WTC11 (cell line): ENCODE data around the gene FSTL4. TPM values are rescaled to one million over a fixed set of nuclear protein-coding genes. Genes with fewer than 3 reads are reported as not detected.

Experiments
- ATAC-seq: fragments of 200-7000 bp; cut with Tn5 transposase; 2 replicates; pipeline ENCODE4 v1.10.0; 2021; ENCODE audit warnings: mild to moderate bottlenecking, moderate library complexity
- CTCF ChIA-PET: fragments of 300-600 bp; sonication (Branson Sonifier 250); formaldehyde crosslinking; loops from one replicate; lab custom pipeline; 2021; ENCODE audit warnings: antibody characterized with exemption; lab: Charles Lee
- POLR2A ChIA-PET: fragments of 350-600 bp; sonication (Branson Sonifier 250); formaldehyde crosslinking; loops from one replicate; lab custom pipeline; 2021; ENCODE audit warnings: antibody characterized with exemption; lab: Charles Lee
- DNase-seq: peaks from one replicate; pipeline ENCODE4 v3.0.0; 2021; ENCODE audit warnings: low spot score
- H3K27ac Mint-ChIP-seq: 2 replicates; pipeline ENCODE4 v1.8.0; 2021; ENCODE audit warnings: mixed read lengths
- H3K27me3 Mint-ChIP-seq: 2 replicates; pipeline ENCODE4 v1.8.0; 2021; ENCODE audit warnings: low read depth, mild to moderate bottlenecking, moderate library complexity, mixed read lengths
- H3K36me3 Mint-ChIP-seq: 2 replicates; pipeline ENCODE4 v1.8.0; 2021; ENCODE audit warnings: mixed read lengths
- H3K4me1 Mint-ChIP-seq: 2 replicates; pipeline ENCODE4 v1.8.0; 2022; ENCODE audit warnings: mixed read lengths
- H3K4me3 Mint-ChIP-seq: 2 replicates; pipeline ENCODE4 v1.8.0; 2021; ENCODE audit warnings: mild to moderate bottlenecking, moderate library complexity, mixed read lengths
- H3K9me3 Mint-ChIP-seq: 2 replicates; pipeline ENCODE4 v1.8.0; 2021; ENCODE audit warnings: mixed read lengths
- ARID4B ChIP-seq: sonication (generic); formaldehyde crosslinking; IDR thresholded peaks from 2 replicates; pipeline ENCODE4 v1.8.0; 2023; ENCODE audit warnings: missing genetic modification reagents, mild to moderate bottlenecking, borderline replicate concordance
- ATF1 ChIP-seq: sonication (generic); formaldehyde crosslinking; IDR thresholded peaks from 2 replicates; pipeline ENCODE4 v1.8.1; 2023; ENCODE audit warnings: mild to moderate bottlenecking, moderate library complexity, missing genetic modification reagents
- CDX4 ChIP-seq: fragments of 250-450 bp; sonication (Bioruptor Pico); IDR thresholded peaks from 2 replicates; pipeline ENCODE4 v1.9.0; 2021; ENCODE audit warnings: moderate library complexity, mild to moderate bottlenecking, inconsistent platforms, borderline replicate concordance
- CTCF ChIP-seq: fragments of 200-600 bp; IDR thresholded peaks from 2 replicates; pipeline ENCODE4 v1.8.0; 2022; ENCODE audit warnings: antibody characterized with exemption
- FOXJ3 ChIP-seq: sonication (generic); formaldehyde crosslinking; IDR thresholded peaks from 2 replicates; pipeline ENCODE4 v1.9.0; 2021; ENCODE audit warnings: missing genetic modification reagents, mild to moderate bottlenecking, borderline replicate concordance
- FOXK1 ChIP-seq: sonication (generic); formaldehyde crosslinking; IDR thresholded peaks from 2 replicates; pipeline ENCODE4 v1.8.0; 2022; ENCODE audit warnings: mild to moderate bottlenecking, moderate library complexity, missing genetic modification reagents
- IRF2 ChIP-seq: sonication (generic); formaldehyde crosslinking; IDR thresholded peaks from 2 replicates; pipeline ENCODE4 v1.8.0; 2022; ENCODE audit warnings: low read depth, missing genetic modification reagents, borderline replicate concordance
- JUN ChIP-seq: sonication (generic); formaldehyde crosslinking; IDR thresholded peaks from 2 replicates; pipeline ENCODE4 v1.8.0; 2023; ENCODE audit warnings: mild to moderate bottlenecking, missing genetic modification reagents
- MXD4 ChIP-seq: fragments of 250-450 bp; sonication (Bioruptor Pico); IDR thresholded peaks from 2 replicates; pipeline ENCODE4 v1.8.0; 2021; ENCODE audit warnings: mild to moderate bottlenecking, moderate library complexity, borderline replicate concordance
- NFYB ChIP-seq: sonication (generic); formaldehyde crosslinking; conservative IDR thresholded peaks from 2 replicates; pipeline ENCODE4 v1.8.0; 2022; ENCODE audit warnings: low read depth, missing genetic modification reagents
- NR2C2 ChIP-seq: sonication (generic); formaldehyde crosslinking; IDR thresholded peaks from 2 replicates; pipeline ENCODE4 v1.8.0; 2022; ENCODE audit warnings: mild to moderate bottlenecking, missing genetic modification reagents
- PRDM15 ChIP-seq: sonication (generic); formaldehyde crosslinking; IDR thresholded peaks from 2 replicates; pipeline ENCODE4 v1.8.0; 2022; ENCODE audit warnings: missing genetic modification reagents
- PRRX2 ChIP-seq: fragments of 250-450 bp; sonication (Bioruptor Pico); IDR thresholded peaks from 2 replicates; pipeline ENCODE4 v1.8.0; 2021; ENCODE audit warnings: mild to moderate bottlenecking
- RORB ChIP-seq: fragments of 250-450 bp; sonication (Bioruptor Pico); IDR thresholded peaks from 2 replicates; pipeline ENCODE4 v1.9.0; 2021; ENCODE audit warnings: mild to moderate bottlenecking
- SMAD4 ChIP-seq: sonication (generic); formaldehyde crosslinking; IDR thresholded peaks from 2 replicates; pipeline ENCODE4 v1.8.0; 2022; ENCODE audit warnings: mild to moderate bottlenecking, missing genetic modification reagents
- USF2 ChIP-seq: sonication (generic); formaldehyde crosslinking; IDR thresholded peaks from 2 replicates; pipeline ENCODE4 v1.8.1; 2023; ENCODE audit warnings: mild to moderate bottlenecking, missing genetic modification reagents, moderate library complexity
- ZBTB43 ChIP-seq: sonication (generic); formaldehyde crosslinking; IDR thresholded peaks from 2 replicates; pipeline ENCODE4 v1.8.1; 2023; ENCODE audit warnings: mild to moderate bottlenecking, missing genetic modification reagents
- ZNF263 ChIP-seq: sonication (generic); formaldehyde crosslinking; IDR thresholded peaks from 2 replicates; pipeline ENCODE4 v1.8.1; 2022; ENCODE audit warnings: low read depth, mild to moderate bottlenecking, moderate library complexity, missing genetic modification reagents
- ZNF281 ChIP-seq: sonication (generic); formaldehyde crosslinking; IDR thresholded peaks from 2 replicates; pipeline ENCODE4 v1.8.0; 2023; ENCODE audit warnings: mild to moderate bottlenecking, missing genetic modification reagents
- total RNA-seq: library from RNA; stranded (reverse); gene quantifications from 3 replicates; pipeline ENCODE4 v1.2.3, GENCODE V29; 2021

The FSTL4 gene
- total RNA-seq, 1 experiment from 2014 or later = 6.1 TPM

GRCh38 chr5:133408322-133408721, 204.0 kb downstream of the FSTL4 start:
- Mint-ChIP-seq H3K36me3 (no peaks in the 10 kb centered on the region), H3K27me3 (no peaks in the 10 kb centered on the region), H3K9me3 (no peaks in the 10 kb centered on the region), H3K4me1 (peaks cover 9% of the 10 kb centered on the region), H3K27ac (no peak overlapping the region), H3K4me3 (no peak overlapping the region)
- no peak for TF ChIP-seq ATF1 (CRISPR knock-in tag)
- no peak for TF ChIP-seq NFYB (CRISPR knock-in tag)
- no peak for TF ChIP-seq FOXK1
- TF ChIP-seq ZNF281 = no peak
- TF ChIP-seq ARID4B (CRISPR knock-in tag) = no peak
- TF ChIP-seq NR2C2 (CRISPR knock-in tag) = no peak
- no peak for TF ChIP-seq ZBTB43 (CRISPR knock-in tag)
- no peak for TF ChIP-seq ZNF263
- TF ChIP-seq MXD4 (CRISPR knock-in tag) = no peak
- no peak for TF ChIP-seq PRRX2 (CRISPR knock-in tag)
- ATAC-seq = peak; percentile 61
- POLR2A ChIA-PET = no interaction called here
- no peak for DNase-seq
- CTCF ChIA-PET = interaction anchor here (0.7 to 5.3 kb wide), 12 partner anchors 13 to 463 kb away, joined by 3 to 50 read pairs (median 4); partner anchors contain the start of gene FSTL4

- CTCF ChIA-PET = interaction anchor here (1.2 to 5.3 kb wide), 5 partner anchors 11 to 91 kb away, joined by 4 to 50 read pairs (median 14); no protein-coding TSS in a partner anchor
- Mint-ChIP-seq H3K36me3 (no peaks in the 10 kb centered on the region), H3K27me3 (no peaks in the 10 kb centered on the region), H3K4me3 (no peak overlapping the region), H3K4me1 (peaks cover 19% of the 10 kb centered on the region), H3K9me3 (no peaks in the 10 kb centered on the region), H3K27ac (no peak overlapping the region)
- no peak for DNase-seq
- no peak for ATAC-seq
- POLR2A ChIA-PET = no interaction called here
- TF ChIP-seq SMAD4 (CRISPR knock-in tag) (no peak), CTCF (no peak), IRF2 (CRISPR knock-in tag) (no peak), CDX4 (CRISPR knock-in tag) (no peak), USF2 (CRISPR knock-in tag) (no peak), JUN (no peak), RORB (CRISPR knock-in tag) (no peak), FOXK1 (no peak), PRDM15 (CRISPR knock-in tag) (no peak), FOXJ3 (CRISPR knock-in tag) (no peak)
Measured at GRCh38 chr5:133406977-133407632, 205.2 kb downstream of the FSTL4 start.
